GM06990 (cell line): ENCODE results near the gene PCDHGA7.

Experiments
- DNase-seq: peaks from one replicate; pipeline ENCODE4 v3.0.0-alpha.2; 2011; ENCODE audit not compliant: insufficient read length; ENCODE audit errors: extremely low read depth
- H3K27me3 ChIP-seq: replicated peaks from 2 replicates; pipeline ENCODE4 v1.6.0; 2011; ENCODE audit warnings: low read length; ENCODE audit not compliant: control insufficient read depth, insufficient read depth
- H3K36me3 ChIP-seq: 2 replicates; pipeline ENCODE4 v1.5.1; 2011; ENCODE audit warnings: low read length; ENCODE audit not compliant: control insufficient read depth, insufficient read depth
- H3K4me3 ChIP-seq: replicated peaks from 2 replicates; pipeline ENCODE4 v1.5.1; 2011; ENCODE audit warnings: low read depth, mild to moderate bottlenecking, control low read depth, low read length
- CTCF ChIP-seq: IDR thresholded peaks from 2 replicates; pipeline ENCODE4 v1.5.1; 2011; ENCODE audit warnings: low read length, control low read depth, mild to moderate bottlenecking, inconsistent platforms; ENCODE audit not compliant: insufficient read depth, poor library complexity, severe bottlenecking

PCDHGA7 gene

DNA sequence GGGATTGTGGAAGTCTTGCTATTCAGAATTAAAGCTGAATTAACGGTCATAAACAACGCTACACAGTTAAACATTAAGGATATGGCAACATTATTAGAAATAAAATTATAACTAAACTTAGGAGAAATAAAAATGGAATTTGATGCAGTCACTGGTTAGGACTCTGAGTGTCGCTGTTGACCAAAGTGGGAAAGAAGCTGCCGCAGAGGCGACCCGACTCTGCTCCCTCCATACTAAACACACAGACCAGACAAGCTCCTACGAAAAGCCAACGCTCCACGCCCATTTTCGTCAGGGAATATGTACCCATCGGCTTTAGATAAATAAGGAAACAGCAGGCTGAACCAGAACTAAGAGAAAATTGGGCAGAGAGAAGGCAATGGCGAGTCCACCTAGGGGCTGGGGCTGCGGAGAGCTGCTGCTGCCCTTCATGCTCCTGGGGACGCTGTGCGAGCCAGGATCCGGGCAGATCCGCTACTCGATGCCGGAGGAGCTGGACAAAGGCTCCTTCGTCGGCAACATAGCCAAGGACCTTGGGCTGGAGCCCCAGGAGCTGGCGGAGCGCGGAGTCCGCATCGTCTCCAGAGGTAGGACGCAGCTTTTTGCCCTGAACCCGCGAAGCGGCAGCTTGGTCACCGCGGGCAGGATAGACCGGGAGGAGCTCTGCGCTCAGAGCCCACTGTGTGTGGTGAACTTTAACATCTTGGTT lies 18.4 kb upstream of the PCDHGA7 start, which contains the start of gene PCDHGA5:
TSS of gene PCDHGA5 (plus strand) at position 211 of the 709 bp plus-strand sequence. CDS start at position 380, 169 bp downstream.
- DNase-seq = no peak
- Histone ChIP-seq H3K27me3 (no peaks in the 10 kb centered on the region), H3K4me3 (no peak within 1 kb of the TSS), H3K36me3 (no peaks in the 10 kb centered on the region)
- TF ChIP-seq CTCF = no peak

- TF ChIP-seq CTCF = no peak
- no peak overlapping the region for H3K4me3 ChIP-seq
- H3K36me3 ChIP-seq = no peaks in the 10 kb centered on the region
- DNase-seq = no peak
- no peaks in the 10 kb centered on the region for H3K27me3 ChIP-seq
Measured at GRCh38 chr5:141366016-141366896, 16.3 kb upstream of the PCDHGA7 start.

DNA sequence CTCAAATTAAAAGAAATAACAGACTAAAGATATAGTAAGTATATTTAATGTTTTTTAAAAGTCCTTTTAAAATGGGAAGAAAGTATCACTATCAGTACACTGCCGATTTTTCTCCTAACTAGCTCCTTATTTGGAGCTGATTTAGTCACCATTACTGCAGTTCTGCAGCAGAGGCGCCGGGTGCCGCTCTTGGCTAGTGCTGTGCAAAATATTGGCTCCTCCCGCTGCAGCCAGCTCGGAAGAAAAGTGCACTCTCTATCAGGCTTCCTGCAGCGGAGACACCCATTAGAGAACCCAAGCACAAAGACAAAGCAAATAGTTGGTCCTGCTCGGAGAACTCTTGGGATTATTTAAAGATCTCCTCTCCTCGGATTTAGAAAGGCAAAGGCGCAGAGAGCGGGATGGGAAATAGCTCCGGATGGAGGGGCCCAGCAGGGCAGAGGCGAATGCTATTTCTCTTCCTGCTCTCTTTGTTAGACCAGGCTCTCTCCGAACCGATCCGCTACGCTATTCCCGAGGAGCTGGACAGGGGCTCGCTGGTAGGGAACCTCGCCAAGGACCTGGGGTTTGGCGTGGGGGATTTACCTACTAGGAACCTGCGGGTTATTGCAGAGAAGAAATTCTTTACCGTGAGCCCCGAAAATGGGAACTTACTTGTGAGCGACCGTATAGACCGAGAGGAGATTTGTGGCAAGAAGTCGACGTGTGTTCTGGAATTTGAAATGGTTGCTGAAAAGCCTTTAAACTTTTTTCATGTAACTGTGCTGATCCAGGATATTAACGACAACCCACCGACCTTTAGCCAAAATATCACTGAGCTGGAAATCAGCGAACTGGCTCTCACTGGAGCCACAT lies 12.3 kb upstream of the PCDHGA7 start, which contains the start of gene PCDHGB3:
TSS of gene PCDHGB3 (plus strand) at position 249 of the 855 bp plus-strand sequence. CDS start at position 402, 153 bp downstream.
- Histone ChIP-seq H3K36me3 (no peaks in the 10 kb centered on the region), H3K4me3 (peak within 1 kb of the TSS; percentile 64), H3K27me3 (no peaks in the 10 kb centered on the region)
- peak; percentile 37 for DNase-seq
- peak; percentile 78 for TF ChIP-seq CTCF

- TF ChIP-seq CTCF = no peak
- Histone ChIP-seq H3K27me3 (no peaks in the 10 kb centered on the region), H3K36me3 (no peaks in the 10 kb centered on the region), H3K4me3 (no peak overlapping the region)
- no peak for DNase-seq
Measured at GRCh38 chr5:141371572-141372475, 10.7 kb upstream of the PCDHGA7 start.
